ENCODE measurements around the gene ABLIM2. TPM values are rescaled to one million over a fixed set of nuclear protein-coding genes. Genes with fewer than 3 reads are reported as not detected.

The ABLIM2 gene
- polyA plus RNA-seq, 2 of the 4 experiments (the other 2 are of a cell fraction): 0.21 to 0.40 TPM

DNA sequence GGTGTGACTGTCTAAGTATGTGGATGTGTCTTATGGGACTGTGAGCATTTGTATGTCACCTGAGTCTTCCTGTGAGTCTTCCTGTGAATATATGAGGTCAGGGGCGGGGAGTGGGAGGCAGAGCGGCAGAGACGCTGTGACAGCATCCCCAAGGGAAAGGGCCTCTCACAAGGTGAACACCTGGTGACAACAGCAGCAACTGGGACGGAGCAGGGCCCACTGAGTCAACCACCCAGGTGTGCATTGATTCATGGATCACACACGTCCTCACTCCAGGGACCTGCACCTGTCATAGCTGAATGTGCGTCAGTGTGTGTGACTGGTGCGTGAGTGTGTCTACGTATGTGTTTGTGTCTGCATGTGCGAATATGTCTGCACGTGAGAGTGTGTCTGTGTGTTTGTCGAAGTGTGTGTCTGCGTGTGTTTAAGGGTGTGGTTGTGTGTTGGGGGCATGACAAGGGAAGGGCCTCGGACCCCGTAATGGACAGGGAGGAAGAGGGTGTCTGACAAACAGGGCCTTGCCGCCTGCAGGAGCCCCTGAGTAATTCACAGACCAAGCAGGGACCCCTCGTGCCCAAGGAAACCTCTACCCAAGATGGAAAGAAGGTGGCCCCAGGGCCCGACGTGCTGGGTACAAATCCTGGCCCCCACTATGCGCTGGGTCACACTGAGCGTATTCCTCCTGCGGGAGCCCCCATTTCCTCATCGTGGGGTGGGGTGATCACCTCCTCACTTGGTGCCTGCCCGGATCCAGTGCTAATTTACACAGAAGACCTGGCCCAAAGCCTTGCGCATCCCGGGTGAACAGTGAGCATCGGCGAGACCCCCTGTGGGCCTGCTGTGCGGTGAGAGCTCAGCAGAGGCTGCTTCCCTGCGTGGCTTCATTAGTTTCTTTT lies 76.7 kb downstream of the ABLIM2 start:
- 56% methylated on average over 24 of the region's 29 CpGs for WGBS (ENCODE audit: missing lambda C conversion rate)

DNA sequence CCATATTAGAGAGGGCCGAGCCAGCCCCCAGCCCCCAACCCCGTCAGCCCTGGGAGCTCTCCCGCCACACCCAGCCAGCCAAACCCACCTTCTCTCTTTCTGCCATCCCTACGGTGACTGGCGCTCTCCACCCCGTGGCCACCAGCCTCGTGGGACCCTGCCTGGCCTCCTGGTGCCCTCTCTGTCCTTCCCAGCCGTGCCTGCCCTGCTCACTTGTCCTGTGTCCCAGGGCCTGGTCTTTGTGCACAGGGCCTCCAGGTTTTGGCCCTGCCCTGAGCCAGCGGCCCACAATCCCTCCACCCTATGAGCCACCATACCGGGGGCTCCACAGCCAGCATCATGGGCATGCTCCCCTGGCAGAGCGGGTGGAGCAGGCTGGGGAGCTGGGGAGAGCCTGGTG lies 77.4 kb downstream of the ABLIM2 start:
- Histone ChIP-seq H3K4me3 (no peak overlapping the region), H3K27ac (no peak overlapping the region), H3K4me1 (no peaks in the 10 kb centered on the region), H3K4me2 (no peak overlapping the region), H3K9me3 (no peaks in the 10 kb centered on the region)
- FAIRE-seq: no peak
- 80% methylated on average over 2 of the region's 11 CpGs for whole genome bisulfite sequencing (ENCODE audit: missing lambda C conversion rate)
- no peak for ATAC-seq
- DNase-seq (ENCODE audit: low read depth in 1 of 2, low spot score in 1 of 2): no peak
- TF ChIP-seq, protein P1, sequence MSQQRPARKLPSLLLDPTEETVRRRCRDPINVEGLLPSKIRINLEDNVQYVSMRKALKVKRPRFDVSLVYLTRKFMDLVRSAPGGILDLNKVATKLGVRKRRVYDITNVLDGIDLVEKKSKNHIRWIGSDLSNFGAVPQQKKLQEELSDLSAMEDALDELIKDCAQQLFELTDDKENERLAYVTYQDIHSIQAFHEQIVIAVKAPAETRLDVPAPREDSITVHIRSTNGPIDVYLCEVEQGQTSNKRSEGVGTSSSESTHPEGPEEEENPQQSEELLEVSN (IDR thresholded peaks at IDR 0.05; ENCODE audit: borderline replicate concordance, low read depth): no peak
- TF ChIP-seq HOXA7 (CRISPR knock-in tag; IDR thresholded peaks at IDR 0.05) (no peak), ZC3H11A (IDR thresholded peaks at IDR 0.05) (no peak), KDM5A (IDR thresholded peaks at IDR 0.05) (no peak), MAFK (IDR thresholded peaks at IDR 0.05; ENCODE audit: partially characterized antibody) (no peak), TFCP2L1 (CRISPR knock-in tag; IDR thresholded peaks at IDR 0.05) (no peak), TP53 (CRISPR knock-in tag; IDR thresholded peaks at IDR 0.05) (no peak), POLR2A (IDR thresholded peaks at IDR 0.05; ENCODE audit: low read length) (no peak), EHF (CRISPR knock-in tag; IDR thresholded peaks at IDR 0.05) (no peak), RFX5 (IDR thresholded peaks at IDR 0.05) (no peak), MYC (IDR thresholded peaks at IDR 0.05; ENCODE audit: borderline replicate concordance, low read length) (no peak), HDAC2 (IDR thresholded peaks at IDR 0.05) (no peak), CBX2 (IDR thresholded peaks at IDR 0.05; ENCODE audit: borderline replicate concordance, low read depth) (no peak), CHD2 (IDR thresholded peaks at IDR 0.05; ENCODE audit: low read length, partially characterized antibody) (no peak), RARB (CRISPR knock-in tag; IDR thresholded peaks at IDR 0.05) (no peak), EHMT2 (IDR thresholded peaks at IDR 0.05; ENCODE audit: low read depth) (no peak)
- TF ChIP-seq, protein P2, sequence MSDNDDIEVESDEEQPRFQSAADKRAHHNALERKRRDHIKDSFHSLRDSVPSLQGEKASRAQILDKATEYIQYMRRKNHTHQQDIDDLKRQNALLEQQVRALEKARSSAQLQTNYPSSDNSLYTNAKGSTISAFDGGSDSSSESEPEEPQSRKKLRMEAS (IDR thresholded peaks at IDR 0.05): no peak
- TF ChIP-seq, protein P3, sequence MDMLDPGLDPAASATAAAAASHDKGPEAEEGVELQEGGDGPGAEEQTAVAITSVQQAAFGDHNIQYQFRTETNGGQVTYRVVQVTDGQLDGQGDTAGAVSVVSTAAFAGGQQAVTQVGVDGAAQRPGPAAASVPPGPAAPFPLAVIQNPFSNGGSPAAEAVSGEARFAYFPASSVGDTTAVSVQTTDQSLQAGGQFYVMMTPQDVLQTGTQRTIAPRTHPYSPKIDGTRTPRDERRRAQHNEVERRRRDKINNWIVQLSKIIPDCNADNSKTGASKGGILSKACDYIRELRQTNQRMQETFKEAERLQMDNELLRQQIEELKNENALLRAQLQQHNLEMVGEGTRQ (IDR thresholded peaks at IDR 0.05): no peak
- CTCF ChIA-PET: no interaction called here
- POLR2A ChIA-PET: no interaction called here

More for the DNA sequence above, 76.7 kb downstream of the ABLIM2 start:
- ATAC-seq (no peak), FAIRE-seq (no peak), DNase-seq (ENCODE audit: low read depth in 1 of 2, low spot score in 1 of 2) (no peak)
- CTCF ChIA-PET: no interaction called here
- Histone ChIP-seq H3K9me3 (no peaks in the 10 kb centered on the region), H3K27ac (no peak overlapping the region), H3K4me3 (no peak overlapping the region), H3K4me2 (no peak overlapping the region), H3K4me1 (no peaks in the 10 kb centered on the region)
- POLR2A ChIA-PET: no interaction called here
- no peak for TF ChIP-seq NR3C1 (IDR thresholded peaks at IDR 0.05)
- TF ChIP-seq RAD21 (conservative IDR thresholded peaks at IDR 0.05 in 1 of 2, IDR thresholded peaks at IDR 0.05 in 1 of 2): no peak
- TF ChIP-seq MYC (IDR thresholded peaks at IDR 0.05; ENCODE audit: borderline replicate concordance, low read length): no peak
- no peak for TF ChIP-seq FOXS1 (CRISPR knock-in tag; IDR thresholded peaks at IDR 0.05)
- TF ChIP-seq KDM1A (IDR thresholded peaks at IDR 0.05; ENCODE audit: low read depth): no peak
- TF ChIP-seq FOSL2 (IDR thresholded peaks at IDR 0.05): no peak
- no peak for TF ChIP-seq FOSL2 (CRISPR knock-in tag; IDR thresholded peaks at IDR 0.05)
- TF ChIP-seq MAFK (IDR thresholded peaks at IDR 0.05; ENCODE audit: partially characterized antibody): no peak
- TF ChIP-seq, protein P4, sequence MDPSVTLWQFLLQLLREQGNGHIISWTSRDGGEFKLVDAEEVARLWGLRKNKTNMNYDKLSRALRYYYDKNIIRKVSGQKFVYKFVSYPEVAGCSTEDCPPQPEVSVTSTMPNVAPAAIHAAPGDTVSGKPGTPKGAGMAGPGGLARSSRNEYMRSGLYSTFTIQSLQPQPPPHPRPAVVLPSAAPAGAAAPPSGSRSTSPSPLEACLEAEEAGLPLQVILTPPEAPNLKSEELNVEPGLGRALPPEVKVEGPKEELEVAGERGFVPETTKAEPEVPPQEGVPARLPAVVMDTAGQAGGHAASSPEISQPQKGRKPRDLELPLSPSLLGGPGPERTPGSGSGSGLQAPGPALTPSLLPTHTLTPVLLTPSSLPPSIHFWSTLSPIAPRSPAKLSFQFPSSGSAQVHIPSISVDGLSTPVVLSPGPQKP (IDR thresholded peaks at IDR 0.05; ENCODE audit: low read depth, low read length): no peak
- TF ChIP-seq HOXA7 (CRISPR knock-in tag; IDR thresholded peaks at IDR 0.05): no peak
- TF ChIP-seq EHMT2 (IDR thresholded peaks at IDR 0.05; ENCODE audit: low read depth): no peak
- TF ChIP-seq, protein P5, sequence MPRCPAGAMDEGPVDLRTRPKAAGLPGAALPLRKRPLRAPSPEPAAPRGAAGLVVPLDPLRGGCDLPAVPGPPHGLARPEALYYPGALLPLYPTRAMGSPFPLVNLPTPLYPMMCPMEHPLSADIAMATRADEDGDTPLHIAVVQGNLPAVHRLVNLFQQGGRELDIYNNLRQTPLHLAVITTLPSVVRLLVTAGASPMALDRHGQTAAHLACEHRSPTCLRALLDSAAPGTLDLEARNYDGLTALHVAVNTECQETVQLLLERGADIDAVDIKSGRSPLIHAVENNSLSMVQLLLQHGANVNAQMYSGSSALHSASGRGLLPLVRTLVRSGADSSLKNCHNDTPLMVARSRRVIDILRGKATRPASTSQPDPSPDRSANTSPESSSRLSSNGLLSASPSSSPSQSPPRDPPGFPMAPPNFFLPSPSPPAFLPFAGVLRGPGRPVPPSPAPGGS (IDR thresholded peaks at IDR 0.05): no peak
- TF ChIP-seq, protein P6, sequence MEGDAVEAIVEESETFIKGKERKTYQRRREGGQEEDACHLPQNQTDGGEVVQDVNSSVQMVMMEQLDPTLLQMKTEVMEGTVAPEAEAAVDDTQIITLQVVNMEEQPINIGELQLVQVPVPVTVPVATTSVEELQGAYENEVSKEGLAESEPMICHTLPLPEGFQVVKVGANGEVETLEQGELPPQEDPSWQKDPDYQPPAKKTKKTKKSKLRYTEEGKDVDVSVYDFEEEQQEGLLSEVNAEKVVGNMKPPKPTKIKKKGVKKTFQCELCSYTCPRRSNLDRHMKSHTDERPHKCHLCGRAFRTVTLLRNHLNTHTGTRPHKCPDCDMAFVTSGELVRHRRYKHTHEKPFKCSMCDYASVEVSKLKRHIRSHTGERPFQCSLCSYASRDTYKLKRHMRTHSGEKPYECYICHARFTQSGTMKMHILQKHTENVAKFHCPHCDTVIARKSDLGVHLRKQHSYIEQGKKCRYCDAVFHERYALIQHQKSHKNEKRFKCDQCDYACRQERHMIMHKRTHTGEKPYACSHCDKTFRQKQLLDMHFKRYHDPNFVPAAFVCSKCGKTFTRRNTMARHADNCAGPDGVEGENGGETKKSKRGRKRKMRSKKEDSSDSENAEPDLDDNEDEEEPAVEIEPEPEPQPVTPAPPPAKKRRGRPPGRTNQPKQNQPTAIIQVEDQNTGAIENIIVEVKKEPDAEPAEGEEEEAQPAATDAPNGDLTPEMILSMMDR (IDR thresholded peaks at IDR 0.05): no peak
- no peak for TF ChIP-seq CEBPB (IDR thresholded peaks at IDR 0.05)
- no peak for TF ChIP-seq ZNF302 (CRISPR knock-in tag; IDR thresholded peaks at IDR 0.05)
